Liver (tissue), 9 donors: Measurements from ENCODE around the gene TPM4. TPM values are rescaled to one million over a fixed set of nuclear protein-coding genes. Genes with fewer than 3 reads are reported as not detected.

ENCODE experiments used
- DNase-seq: peaks from one replicate; pipeline ENCODE4 v3.0.0-alpha.2; 2017; ENCODE audit warnings: low spot score
- H3K27ac ChIP-seq, 2 donors: one replicate each; pipeline ENCODE4 v1.7.0; 2013; ENCODE audit warnings: inconsistent platforms in 2 of 2, low read length in 2 of 2, control low read depth in 1 of 2, low read depth in 1 of 2, mild to moderate bottlenecking in 1 of 2
- H3K27me3 ChIP-seq, 4 donors: one replicate each; pipeline versions ENCODE4 v1.6.1 to v1.7.0; 2013; ENCODE audit warnings: low read length in 3 of 4, inconsistent platforms in 1 of 4, mild to moderate bottlenecking in 1 of 4, moderate library complexity in 1 of 4; ENCODE audit not compliant: control insufficient read depth in 4 of 4, insufficient read depth in 4 of 4
- H3K36me3 ChIP-seq, 4 donors: one replicate each; pipeline versions ENCODE4 v1.6.1 to v1.7.0; 2013; ENCODE audit warnings: low read length in 3 of 4, mild to moderate bottlenecking in 3 of 4, low read depth in 1 of 4, moderate library complexity in 1 of 4; ENCODE audit not compliant: control insufficient read depth in 4 of 4, insufficient read depth in 3 of 4
- H3K4me1 ChIP-seq, 4 donors: one replicate each; pipeline versions ENCODE4 v1.6.1 to v1.7.0; 2013; ENCODE audit warnings: low read length in 3 of 4, mild to moderate bottlenecking in 3 of 4, moderate library complexity in 1 of 4; ENCODE audit not compliant: control insufficient read depth in 4 of 4, insufficient read depth in 4 of 4
- H3K4me3 ChIP-seq, 3 donors: one replicate each; pipeline versions ENCODE4 v1.6.1 to v1.7.0; 2013; ENCODE audit warnings: low read length in 3 of 3, control low read depth in 1 of 3, low read depth in 1 of 3, mild to moderate bottlenecking in 1 of 3
- H3K9ac ChIP-seq, 2 donors: one replicate each; pipeline ENCODE4 v1.7.0; 2013; ENCODE audit warnings: low read length in 2 of 2, mild to moderate bottlenecking in 2 of 2, moderate library complexity in 2 of 2, control low read depth in 1 of 2, low read depth in 1 of 2
- H3K9me3 ChIP-seq, 4 donors: one replicate each; pipeline versions ENCODE4 v1.6.1 to v1.7.0; 2013; ENCODE audit warnings: low read length in 3 of 4; ENCODE audit not compliant: control insufficient read depth in 4 of 4
- EGR1 ChIP-seq, 2 donors: IDR thresholded peaks; 2 replicates each; pipeline ENCODE4 v1.6.1; 2016 to 2018; ENCODE audit warnings: antibody characterized with exemption in 2 of 2, low read depth in 2 of 2
- FOXA2 ChIP-seq: IDR thresholded peaks from 2 replicates; pipeline ENCODE4 v1.6.1; 2016; ENCODE audit warnings: antibody characterized with exemption
- GABPA ChIP-seq, 2 donors: IDR thresholded peaks in 1 of 2; conservative IDR thresholded peaks in 1 of 2; 2 replicates each; pipeline ENCODE4 v1.6.1; 2016; ENCODE audit warnings: antibody characterized with exemption in 2 of 2, mild to moderate bottlenecking in 1 of 2, moderate library complexity in 1 of 2
- HNF4A ChIP-seq, 2 donors: conservative IDR thresholded peaks; 2 replicates each; pipeline ENCODE4 v1.6.1; 2016; ENCODE audit warnings: antibody characterized with exemption in 2 of 2, mild to moderate bottlenecking in 2 of 2
- NR2F2 ChIP-seq: IDR thresholded peaks from 2 replicates; pipeline ENCODE4 v1.6.1; 2016; ENCODE audit warnings: antibody characterized with exemption
- RAD21 ChIP-seq, 2 donors: IDR thresholded peaks; 2 replicates each; pipeline ENCODE4 v1.6.1; 2016; ENCODE audit warnings: antibody characterized with exemption in 2 of 2, mild to moderate bottlenecking in 2 of 2
- RXRA ChIP-seq, 2 donors: IDR thresholded peaks; 2 replicates each; pipeline ENCODE4 v1.6.1; 2017 to 2018; ENCODE audit warnings: antibody characterized with exemption in 2 of 2, mild to moderate bottlenecking in 1 of 2
- SP1 ChIP-seq: IDR thresholded peaks from 2 replicates; pipeline ENCODE4 v1.6.1; 2018; ENCODE audit warnings: antibody characterized with exemption, mild to moderate bottlenecking
- TAF1 ChIP-seq: conservative IDR thresholded peaks from 2 replicates; pipeline ENCODE4 v1.6.1; 2016; ENCODE audit warnings: antibody characterized with exemption, mild to moderate bottlenecking
- YY1 ChIP-seq: IDR thresholded peaks from 2 replicates; pipeline ENCODE4 v1.6.1; 2016; ENCODE audit warnings: antibody characterized with exemption, mild to moderate bottlenecking
- WGBS: extraction: QIAGEN DNeasy Blood & Tissue Kit; methylation state at CpG from one replicate; pipeline ENCODE4 v1.1.7; 2013; 5-methylcytosine and 5-hydroxymethylcytosine counted together
- polyA plus RNA-seq, 2 donors: library from polyadenylated mRNA; stranded (reverse) in 1 of 2; unstranded in 1 of 2; fragments of 200-250 nt in 1 of 2; fragments of >200 nt in 1 of 2; fragmentation: Nextera tagmentation in 1 of 2; extraction: Ambion mirVana in 1 of 2; gene quantifications; one replicate each; pipeline versions ENCODE4 v1.2.1 to v1.2.3, GENCODE V29; 2013 to 2015
- total RNA-seq, 2 donors: library from RNA; depleted of rRNA; stranded (reverse); fragments of >200 nt; gene quantifications; one replicate each; pipeline ENCODE4 v1.2.3, GENCODE V29; 2014
- TF ChIP-seq, protein P1 (sequence below): IDR thresholded peaks from 2 replicates; pipeline ENCODE4 v1.6.1; 2016; ENCODE audit warnings: antibody characterized with exemption
- TF ChIP-seq, protein P2 (sequence below): IDR thresholded peaks from 2 replicates; pipeline ENCODE4 v1.6.1; 2016; ENCODE audit warnings: antibody characterized with exemption
- TF ChIP-seq, protein P3 (sequence below): fragments of 150-350 bp; IDR thresholded peaks from 2 replicates; pipeline ENCODE4 v1.5.1; 2017; ENCODE audit warnings: improper control_type of control experiment, low read depth, low read length; ENCODE audit not compliant: missing input control
- TF ChIP-seq, protein P4 (sequence below): IDR thresholded peaks from 2 replicates; pipeline ENCODE4 v1.6.1; 2016; ENCODE audit warnings: antibody characterized with exemption
- TF ChIP-seq, protein P5 (sequence below): IDR thresholded peaks from 2 replicates; pipeline ENCODE4 v1.6.1; 2016; ENCODE audit warnings: antibody characterized with exemption, mild to moderate bottlenecking
- donor health status: healthy.
- donor health status: healthy.
- donor health status: healthy.
- donor health status: healthy.
- donor health status: healthy.

TPM4 gene
- total and polyA plus RNA-seq, 4 donors = 19.8 to 59.9 (median 43.4) TPM

DNA sequence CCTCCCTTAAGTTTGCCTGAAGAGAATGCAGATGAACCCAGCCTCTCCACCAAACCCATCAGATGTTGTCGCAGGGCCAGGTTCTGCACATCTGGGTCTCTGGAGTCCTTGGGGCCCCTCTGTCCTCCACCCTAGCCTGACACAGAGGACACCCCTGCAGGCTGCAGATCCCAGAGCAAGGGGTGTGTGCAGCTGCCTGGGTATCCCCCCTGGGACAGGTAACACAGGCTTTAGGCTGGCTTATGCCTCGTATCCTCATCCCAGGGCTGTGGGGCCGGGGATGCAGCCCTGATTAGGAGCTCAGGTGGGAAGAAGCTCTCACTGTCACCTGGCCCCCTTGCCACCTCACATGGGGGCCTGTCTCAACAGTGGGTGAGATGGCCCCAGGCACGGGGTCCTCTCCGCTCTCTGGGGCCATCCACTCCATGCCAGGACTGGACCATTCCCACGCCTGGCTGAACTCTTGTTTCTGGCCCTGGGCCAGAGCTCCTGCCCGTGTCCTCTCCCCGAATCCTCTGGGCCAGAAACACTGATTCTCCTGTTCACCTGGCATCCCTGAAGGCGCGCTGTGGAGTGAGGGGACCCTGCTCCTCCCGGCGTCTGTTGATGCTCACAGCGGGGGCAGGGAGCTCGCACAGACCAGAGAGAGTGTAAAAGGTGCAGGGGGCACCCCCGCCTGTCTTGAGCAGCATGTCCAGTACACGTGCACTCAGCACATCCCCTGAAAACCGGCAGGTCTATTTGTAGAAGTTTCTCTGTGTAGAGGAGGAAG lies 38.7 kb upstream of the TPM4 start:
- Histone ChIP-seq H3K36me3 (no peaks in the 10 kb centered on the region), H3K9me3 (no peaks in the 10 kb centered on the region), H3K27ac (no peak overlapping the region), H3K4me3 (no peak overlapping the region), H3K27me3 (no peaks in the 10 kb centered on the region), H3K9ac (no peak overlapping the region), H3K4me1 (peaks cover 0 to 7% (median 3%) of the 10 kb centered on the region in 4 donors)
- no peak for DNase-seq
- TF ChIP-seq, protein P1, sequence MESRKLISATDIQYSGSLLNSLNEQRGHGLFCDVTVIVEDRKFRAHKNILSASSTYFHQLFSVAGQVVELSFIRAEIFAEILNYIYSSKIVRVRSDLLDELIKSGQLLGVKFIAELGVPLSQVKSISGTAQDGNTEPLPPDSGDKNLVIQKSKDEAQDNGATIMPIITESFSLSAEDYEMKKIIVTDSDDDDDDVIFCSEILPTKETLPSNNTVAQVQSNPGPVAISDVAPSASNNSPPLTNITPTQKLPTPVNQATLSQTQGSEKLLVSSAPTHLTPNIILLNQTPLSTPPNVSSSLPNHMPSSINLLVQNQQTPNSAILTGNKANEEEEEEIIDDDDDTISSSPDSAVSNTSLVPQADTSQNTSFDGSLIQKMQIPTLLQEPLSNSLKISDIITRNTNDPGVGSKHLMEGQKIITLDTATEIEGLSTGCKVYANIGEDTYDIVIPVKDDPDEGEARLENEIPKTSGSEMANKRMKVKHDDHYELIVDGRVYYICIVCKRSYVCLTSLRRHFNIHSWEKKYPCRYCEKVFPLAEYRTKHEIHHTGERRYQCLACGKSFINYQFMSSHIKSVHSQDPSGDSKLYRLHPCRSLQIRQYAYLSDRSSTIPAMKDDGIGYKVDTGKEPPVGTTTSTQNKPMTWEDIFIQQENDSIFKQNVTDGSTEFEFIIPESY = no peak
- TF ChIP-seq YY1 = no peak
- WGBS = 84% methylated on average over 17 of the region's 17 CpGs

DNA sequence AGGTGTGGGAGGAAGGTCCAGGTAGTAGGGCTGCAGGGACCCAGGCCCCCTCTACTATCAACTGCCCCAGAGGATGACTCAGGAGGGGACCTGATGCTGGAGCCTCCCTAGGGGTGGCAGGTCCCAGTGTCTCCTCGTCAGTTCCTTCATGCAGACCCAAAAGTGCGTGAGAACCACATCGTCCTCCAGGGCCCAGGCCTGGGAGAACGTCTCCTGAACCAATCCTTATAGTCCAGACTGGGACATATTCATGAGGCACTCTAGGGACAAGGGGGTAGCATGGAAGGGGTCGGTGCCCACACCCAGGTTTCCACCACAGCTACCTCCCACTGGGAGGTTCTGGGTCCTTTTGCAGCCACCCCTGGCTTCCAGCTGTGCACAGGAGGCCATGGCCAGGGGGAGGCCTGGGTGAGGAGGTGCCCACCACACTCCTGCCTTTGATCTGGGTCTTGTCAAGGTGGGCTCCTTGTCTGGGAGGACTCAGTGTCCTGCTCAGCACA lies 38.0 kb upstream of the TPM4 start:
- DNase-seq = no peak
- TF ChIP-seq SP1 = no peak
- TF ChIP-seq NR2F2 = no peak
- no peak for TF ChIP-seq RXRA (IDR thresholded peaks at IDR 0.05)
- Histone ChIP-seq H3K27me3 (no peaks in the 10 kb centered on the region), H3K4me1 (peaks cover 0 to 7% (median 3%) of the 10 kb centered on the region in 4 donors), H3K9ac (no peak overlapping the region), H3K27ac (no peak overlapping the region), H3K36me3 (no peaks in the 10 kb centered on the region), H3K9me3 (no peaks in the 10 kb centered on the region), H3K4me3 (no peak overlapping the region)
- WGBS = 87% methylated on average over 5 of the region's 5 CpGs

DNA sequence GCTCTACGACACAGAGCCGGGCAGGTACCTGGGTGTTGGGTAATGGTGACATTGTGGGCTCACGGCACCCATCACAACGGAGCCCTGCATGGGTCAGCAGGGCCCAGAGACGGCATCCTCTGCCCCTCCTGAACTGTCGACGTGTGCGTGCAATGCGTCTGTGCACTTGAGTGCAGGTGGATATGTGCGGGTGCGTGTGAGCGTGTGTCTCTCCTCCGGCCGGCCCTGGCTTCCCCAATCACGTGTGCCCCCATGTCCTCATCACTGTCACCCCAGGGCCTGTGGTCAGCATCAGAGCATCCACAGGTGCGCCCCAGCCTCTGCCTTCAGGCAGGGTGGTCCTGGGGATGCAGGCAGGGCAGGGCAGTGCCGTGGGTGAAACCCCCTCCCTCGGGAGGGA lies 37.2 kb upstream of the TPM4 start:
- Histone ChIP-seq H3K9ac (no peak overlapping the region), H3K27me3 (no peaks in the 10 kb centered on the region), H3K4me1 (peaks cover 0 to 7% (median 3%) of the 10 kb centered on the region in 4 donors), H3K9me3 (no peaks in the 10 kb centered on the region), H3K27ac (no peak overlapping the region), H3K36me3 (no peaks in the 10 kb centered on the region), H3K4me3 (no peak overlapping the region)
- no peak for DNase-seq
- TF ChIP-seq, protein P2, sequence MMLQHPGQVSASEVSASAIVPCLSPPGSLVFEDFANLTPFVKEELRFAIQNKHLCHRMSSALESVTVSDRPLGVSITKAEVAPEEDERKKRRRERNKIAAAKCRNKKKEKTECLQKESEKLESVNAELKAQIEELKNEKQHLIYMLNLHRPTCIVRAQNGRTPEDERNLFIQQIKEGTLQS = no peak
- TF ChIP-seq, protein P3, sequence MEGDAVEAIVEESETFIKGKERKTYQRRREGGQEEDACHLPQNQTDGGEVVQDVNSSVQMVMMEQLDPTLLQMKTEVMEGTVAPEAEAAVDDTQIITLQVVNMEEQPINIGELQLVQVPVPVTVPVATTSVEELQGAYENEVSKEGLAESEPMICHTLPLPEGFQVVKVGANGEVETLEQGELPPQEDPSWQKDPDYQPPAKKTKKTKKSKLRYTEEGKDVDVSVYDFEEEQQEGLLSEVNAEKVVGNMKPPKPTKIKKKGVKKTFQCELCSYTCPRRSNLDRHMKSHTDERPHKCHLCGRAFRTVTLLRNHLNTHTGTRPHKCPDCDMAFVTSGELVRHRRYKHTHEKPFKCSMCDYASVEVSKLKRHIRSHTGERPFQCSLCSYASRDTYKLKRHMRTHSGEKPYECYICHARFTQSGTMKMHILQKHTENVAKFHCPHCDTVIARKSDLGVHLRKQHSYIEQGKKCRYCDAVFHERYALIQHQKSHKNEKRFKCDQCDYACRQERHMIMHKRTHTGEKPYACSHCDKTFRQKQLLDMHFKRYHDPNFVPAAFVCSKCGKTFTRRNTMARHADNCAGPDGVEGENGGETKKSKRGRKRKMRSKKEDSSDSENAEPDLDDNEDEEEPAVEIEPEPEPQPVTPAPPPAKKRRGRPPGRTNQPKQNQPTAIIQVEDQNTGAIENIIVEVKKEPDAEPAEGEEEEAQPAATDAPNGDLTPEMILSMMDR = no peak
- no peak for TF ChIP-seq FOXA2
- TF ChIP-seq, protein P4, sequence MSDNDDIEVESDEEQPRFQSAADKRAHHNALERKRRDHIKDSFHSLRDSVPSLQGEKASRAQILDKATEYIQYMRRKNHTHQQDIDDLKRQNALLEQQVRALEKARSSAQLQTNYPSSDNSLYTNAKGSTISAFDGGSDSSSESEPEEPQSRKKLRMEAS = no peak
- TF ChIP-seq RAD21 (IDR thresholded peaks at IDR 0.05) = no peak
- TF ChIP-seq, protein P5, sequence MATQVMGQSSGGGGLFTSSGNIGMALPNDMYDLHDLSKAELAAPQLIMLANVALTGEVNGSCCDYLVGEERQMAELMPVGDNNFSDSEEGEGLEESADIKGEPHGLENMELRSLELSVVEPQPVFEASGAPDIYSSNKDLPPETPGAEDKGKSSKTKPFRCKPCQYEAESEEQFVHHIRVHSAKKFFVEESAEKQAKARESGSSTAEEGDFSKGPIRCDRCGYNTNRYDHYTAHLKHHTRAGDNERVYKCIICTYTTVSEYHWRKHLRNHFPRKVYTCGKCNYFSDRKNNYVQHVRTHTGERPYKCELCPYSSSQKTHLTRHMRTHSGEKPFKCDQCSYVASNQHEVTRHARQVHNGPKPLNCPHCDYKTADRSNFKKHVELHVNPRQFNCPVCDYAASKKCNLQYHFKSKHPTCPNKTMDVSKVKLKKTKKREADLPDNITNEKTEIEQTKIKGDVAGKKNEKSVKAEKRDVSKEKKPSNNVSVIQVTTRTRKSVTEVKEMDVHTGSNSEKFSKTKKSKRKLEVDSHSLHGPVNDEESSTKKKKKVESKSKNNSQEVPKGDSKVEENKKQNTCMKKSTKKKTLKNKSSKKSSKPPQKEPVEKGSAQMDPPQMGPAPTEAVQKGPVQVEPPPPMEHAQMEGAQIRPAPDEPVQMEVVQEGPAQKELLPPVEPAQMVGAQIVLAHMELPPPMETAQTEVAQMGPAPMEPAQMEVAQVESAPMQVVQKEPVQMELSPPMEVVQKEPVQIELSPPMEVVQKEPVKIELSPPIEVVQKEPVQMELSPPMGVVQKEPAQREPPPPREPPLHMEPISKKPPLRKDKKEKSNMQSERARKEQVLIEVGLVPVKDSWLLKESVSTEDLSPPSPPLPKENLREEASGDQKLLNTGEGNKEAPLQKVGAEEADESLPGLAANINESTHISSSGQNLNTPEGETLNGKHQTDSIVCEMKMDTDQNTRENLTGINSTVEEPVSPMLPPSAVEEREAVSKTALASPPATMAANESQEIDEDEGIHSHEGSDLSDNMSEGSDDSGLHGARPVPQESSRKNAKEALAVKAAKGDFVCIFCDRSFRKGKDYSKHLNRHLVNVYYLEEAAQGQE = no peak
- no peak for TF ChIP-seq YY1
- no peak for TF ChIP-seq GABPA (IDR thresholded peaks at IDR 0.05 in 1 of 2, conservative IDR thresholded peaks at IDR 0.05 in 1 of 2)
- TF ChIP-seq TAF1 = no peak
- TF ChIP-seq HNF4A (conservative IDR thresholded peaks at IDR 0.05) = no peak
- TF ChIP-seq EGR1 (IDR thresholded peaks at IDR 0.05; ENCODE audit: low read depth in 2 of 2) = no peak
- WGBS = 93% methylated on average over 18 of the region's 18 CpGs
